HepG2 (cell line): ENCODE data around the gene TBCCD1. TPM values are rescaled to one million over a fixed set of nuclear protein-coding genes. Genes with fewer than 3 reads are reported as not detected.
A peak's percentile ranks its signal among the peaks of the same experiment; 100 is the strongest.

Experiments
- ARID5B ChIP-seq: IDR thresholded peaks from 2 replicates; pipeline ENCODE4 v1.4.0; 2020; ENCODE audit warnings: mild to moderate bottlenecking, missing genetic modification reagents
- ERF ChIP-seq: IDR thresholded peaks from 2 replicates; pipeline ENCODE4 v1.6.1; 2018; ENCODE audit warnings: missing biosample characterization, missing genetic modification reagents
- GABPB1 ChIP-seq: IDR thresholded peaks from 2 replicates; pipeline ENCODE4 v1.6.1; 2016; ENCODE audit warnings: mild to moderate bottlenecking, missing genetic modification reagents, moderate library complexity, missing compliant biosample characterization
- GMEB2 ChIP-seq: IDR thresholded peaks from 2 replicates; pipeline ENCODE4 v1.6.1; 2016; ENCODE audit warnings: missing biosample characterization, missing genetic modification reagents, low read depth
- HMG20A ChIP-seq: IDR thresholded peaks from 2 replicates; pipeline ENCODE4 v1.6.1; 2016; ENCODE audit warnings: borderline replicate concordance
- HMG20B ChIP-seq: conservative IDR thresholded peaks from 2 replicates; pipeline ENCODE4 v1.6.1; 2016; ENCODE audit warnings: missing genetic modification reagents, missing compliant biosample characterization
- KDM3A ChIP-seq: IDR thresholded peaks from 2 replicates; pipeline ENCODE4 v1.6.1; 2018; ENCODE audit warnings: low read depth, missing compliant biosample characterization
- SKI ChIP-seq: fragments of 450-650 bp; IDR thresholded peaks from one replicate; pipeline ENCODE4 v1.6.1; 2018; ENCODE audit warnings: mild to moderate bottlenecking; ENCODE audit not compliant: partially characterized antibody
- ZBTB25 ChIP-seq: IDR thresholded peaks from 2 replicates; pipeline ENCODE4 v1.6.1; 2018; ENCODE audit warnings: missing genetic modification reagents
- ZBTB38 ChIP-seq: sonication (generic); formaldehyde crosslinking; IDR thresholded peaks from 2 replicates; pipeline ENCODE4 v1.5.1; 2020; ENCODE audit warnings: mild to moderate bottlenecking, missing genetic modification reagents
- ZKSCAN5 ChIP-seq: sonication (generic); formaldehyde crosslinking; IDR thresholded peaks from 2 replicates; pipeline ENCODE4 v1.5.1; 2020; ENCODE audit warnings: mild to moderate bottlenecking, missing genetic modification reagents
- ZNF12 ChIP-seq: sonication (generic); formaldehyde crosslinking; IDR thresholded peaks from 2 replicates; pipeline ENCODE4 v1.5.0; 2020; ENCODE audit warnings: missing genetic modification reagents
- ZNF235 ChIP-seq: sonication (generic); formaldehyde crosslinking; IDR thresholded peaks from 2 replicates; pipeline ENCODE4 v1.8.1; 2023; ENCODE audit warnings: mild to moderate bottlenecking, missing genetic modification reagents, borderline replicate concordance
- ZNF282 ChIP-seq: fragments of 450-650 bp; IDR thresholded peaks from 2 replicates; pipeline ENCODE4 v1.6.1; 2018; ENCODE audit not compliant: partially characterized antibody
- ZNF292 ChIP-seq: sonication (generic); formaldehyde crosslinking; IDR thresholded peaks from 2 replicates; pipeline ENCODE4 v1.8.1; 2022; ENCODE audit warnings: mild to moderate bottlenecking, low read depth, missing genetic modification reagents, borderline replicate concordance
- ZNF574 ChIP-seq: sonication (generic); formaldehyde crosslinking; IDR thresholded peaks from 2 replicates; pipeline ENCODE4 v1.4.0; 2020; ENCODE audit warnings: missing genetic modification reagents
- ZNF605 ChIP-seq: sonication (generic); formaldehyde crosslinking; IDR thresholded peaks from 2 replicates; pipeline ENCODE4 v1.8.0; 2022; ENCODE audit warnings: mild to moderate bottlenecking, missing genetic modification reagents
- ZNF740 ChIP-seq: sonication (generic); formaldehyde crosslinking; IDR thresholded peaks from 2 replicates; pipeline ENCODE4 v1.4.0; 2020; ENCODE audit warnings: missing genetic modification reagents
- ZNF777 ChIP-seq: sonication (generic); formaldehyde crosslinking; IDR thresholded peaks from 2 replicates; pipeline ENCODE4 v1.4.0; 2020; ENCODE audit warnings: missing genetic modification reagents
- ZNF782 ChIP-seq: sonication (generic); formaldehyde crosslinking; IDR thresholded peaks from 2 replicates; pipeline ENCODE4 v1.4.0; 2020; ENCODE audit warnings: missing genetic modification reagents, mild to moderate bottlenecking, borderline replicate concordance
- polyA plus RNA-seq, 8 experiments: library from polyadenylated mRNA; depleted of rRNA in 3 of 8; stranded (reverse) in 7 of 8; unstranded in 1 of 8; fragments of >200 nt; fragmentation: Illumina TruSeq in 4 of 8; extraction: Trizol in 4 of 8; gene quantifications; 2 replicates each; pipeline versions ENCODE4 v1.2.1 to v1.2.3, GENCODE V29; 2011 to 2016; ENCODE audit warnings: low read depth in 4 of 8, missing spikeins in 1 of 8, mixed read lengths in 1 of 8; ENCODE audit not compliant: insufficient read depth in 1 of 8
- total RNA-seq, 5 experiments: library from RNA; depleted of rRNA; stranded (reverse); fragments of >200 nt; fragmentation: Illumina TruSeq; extraction: Trizol; gene quantifications; 2 replicates each; pipeline ENCODE4 v1.2.3, GENCODE V29; 2016; ENCODE audit warnings: low read depth in 1 of 5

Gene TBCCD1
- total and polyA plus RNA-seq, 2 of the 13 experiments (the other 11 are each of a cell fraction or from before 2014, with no cell fraction given) = 13.6 to 16.2 TPM

- 0 out of 2 replicates have a peak, but pooled peaks have one; percentile 31 for TF ChIP-seq KDM3A (CRISPR knock-in tag)
- TF ChIP-seq ZNF574 = peak; percentile 24; the same call in 1 of the 2 replicates
- TF ChIP-seq ZNF777 (CRISPR knock-in tag) = no peak
- TF ChIP-seq ARID5B (CRISPR knock-in tag) = peak; percentile 77
- no peak for TF ChIP-seq GMEB2 (CRISPR knock-in tag)
- no peak for TF ChIP-seq ZKSCAN5 (CRISPR knock-in tag)
- no peak for TF ChIP-seq GABPB1 (CRISPR knock-in tag)
- TF ChIP-seq ZNF12 (CRISPR knock-in tag) = no peak
- no peak for TF ChIP-seq ZBTB38 (CRISPR knock-in tag)
- TF ChIP-seq ZNF782 (CRISPR knock-in tag) = no peak
- TF ChIP-seq HMG20B = no peak
- no peak for TF ChIP-seq ZNF292 (CRISPR knock-in tag)
- TF ChIP-seq ERF (CRISPR knock-in tag) = 0 out of 2 replicates have a peak, but pooled peaks have one; percentile 31
- TF ChIP-seq ZNF605 (CRISPR knock-in tag) = no peak
- TF ChIP-seq ZNF235 (CRISPR knock-in tag) = no peak
- peak; percentile 54; the same call in 1 of the 2 replicates for TF ChIP-seq HMG20A (CRISPR knock-in tag)
- no peak for TF ChIP-seq SKI
- no peak for TF ChIP-seq ZNF282
- 0 out of 2 replicates have a peak, but pooled peaks have one; percentile 21 for TF ChIP-seq ZBTB25
- TF ChIP-seq ZNF740 (CRISPR knock-in tag) = no peak
Measured at GRCh38 chr3:186525369-186526255, 41.5 kb downstream of the TBCCD1 start (continued).
